Trophoblast cell (in vitro differentiated cells and primary cell): Measurements from ENCODE around the gene PXDN.
A peak's percentile ranks its signal among the peaks of the same experiment; 100 is the strongest.

Experiments
- DNase-seq, 2 donors: peaks; one replicate each; pipeline ENCODE4 v3.0.0-alpha.2; 2016
- H2AFZ ChIP-seq: 2 replicates; pipeline ENCODE4 v1.6.1; 2013; ENCODE audit warnings: low read length, moderate library complexity, mild to moderate bottlenecking; ENCODE audit not compliant: insufficient read depth, poor library complexity
- H2AK5ac ChIP-seq: 2 replicates; pipeline ENCODE4 v1.6.1; 2013; ENCODE audit warnings: mild to moderate bottlenecking, low read length
- H2BK120ac ChIP-seq: 2 replicates; pipeline ENCODE4 v1.6.1; 2013; ENCODE audit warnings: low read length, mild to moderate bottlenecking, moderate library complexity; ENCODE audit not compliant: insufficient read depth, poor library complexity
- H2BK12ac ChIP-seq: 2 replicates; pipeline ENCODE4 v1.6.1; 2013; ENCODE audit warnings: mild to moderate bottlenecking, low read length, moderate library complexity
- H2BK5ac ChIP-seq: 2 replicates; pipeline ENCODE4 v1.6.1; 2013; ENCODE audit warnings: low read length, low read depth, moderate library complexity, mild to moderate bottlenecking; ENCODE audit not compliant: poor library complexity
- H3K14ac ChIP-seq: 2 replicates; pipeline ENCODE4 v1.6.1; 2013; ENCODE audit warnings: mild to moderate bottlenecking, low read length
- H3K18ac ChIP-seq: 2 replicates; pipeline ENCODE4 v1.6.1; 2013; ENCODE audit warnings: mild to moderate bottlenecking, low read length
- H3K23ac ChIP-seq: 2 replicates; pipeline ENCODE4 v1.6.1; 2013; ENCODE audit warnings: low read length
- H3K27ac ChIP-seq: 2 replicates; pipeline ENCODE4 v1.5.1; 2013; ENCODE audit warnings: low read depth, mild to moderate bottlenecking, inconsistent platforms, low read length, moderate library complexity
- H3K27me3 ChIP-seq: 2 replicates; pipeline ENCODE4 v1.6.1; 2013; ENCODE audit warnings: inconsistent platforms, mild to moderate bottlenecking, low read length, moderate library complexity; ENCODE audit not compliant: insufficient read depth
- H3K36me3 ChIP-seq, 2 experiments: 1 replicate in 1 of 2; 2 replicates in 1 of 2; pipeline ENCODE4 v1.6.1; 2013; ENCODE audit warnings: low read length in 2 of 2, mild to moderate bottlenecking in 2 of 2, moderate library complexity in 1 of 2; ENCODE audit not compliant: insufficient read depth in 2 of 2, control insufficient read depth in 1 of 2
- H3K4ac ChIP-seq: 2 replicates; pipeline ENCODE4 v1.6.1; 2013; ENCODE audit warnings: low read depth, mild to moderate bottlenecking, low read length, moderate library complexity
- H3K4me1 ChIP-seq, 2 experiments: 1 replicate in 1 of 2; 2 replicates in 1 of 2; pipeline ENCODE4 v1.6.1; 2013; ENCODE audit warnings: low read length in 2 of 2, mild to moderate bottlenecking in 2 of 2, moderate library complexity in 1 of 2; ENCODE audit not compliant: insufficient read depth in 2 of 2, control insufficient read depth in 1 of 2
- H3K4me2 ChIP-seq: 2 replicates; pipeline ENCODE4 v1.6.1; 2013; ENCODE audit warnings: inconsistent platforms, mild to moderate bottlenecking, low read length, moderate library complexity
- H3K4me3 ChIP-seq: 2 replicates; pipeline ENCODE4 v1.5.1; 2013; ENCODE audit warnings: mild to moderate bottlenecking, low read depth, low read length, inconsistent platforms
- H3K79me1 ChIP-seq: one replicate; pipeline ENCODE4 v1.6.1; 2013; ENCODE audit warnings: low read length
- H3K79me2 ChIP-seq: 2 replicates; pipeline ENCODE4 v1.6.1; 2013; ENCODE audit warnings: low read length, mild to moderate bottlenecking; ENCODE audit not compliant: control insufficient read depth, insufficient read depth, poor library complexity
- H3K9ac ChIP-seq: 2 replicates; pipeline ENCODE4 v1.6.1; 2013; ENCODE audit warnings: mild to moderate bottlenecking, low read length
- H3K9me3 ChIP-seq: 2 replicates; pipeline ENCODE4 v1.6.1; 2013; ENCODE audit warnings: low read depth, mild to moderate bottlenecking, control low read depth, inconsistent platforms, low read length; ENCODE audit not compliant: insufficient read depth
- H4K12ac ChIP-seq: 2 replicates; pipeline ENCODE4 v1.6.1; 2013; ENCODE audit warnings: low read depth, mild to moderate bottlenecking, low read length, moderate library complexity
- H4K8ac ChIP-seq: 2 replicates; pipeline ENCODE4 v1.6.1; 2013; ENCODE audit warnings: low read depth, mild to moderate bottlenecking, low read length, moderate library complexity
- H4K91ac ChIP-seq: one replicate; pipeline ENCODE4 v1.6.1; 2013; ENCODE audit warnings: low read depth, mild to moderate bottlenecking, low read length, moderate library complexity
- WGBS: extraction: QIAGEN DNeasy Blood & Tissue Kit; methylation state at CpG from one replicate; pipeline ENCODE4 v1.1.7; 2013; ENCODE audit warnings: missing lambda C conversion rate; ENCODE audit not compliant: insufficient read length, insufficient coverage; ENCODE audit errors: extremely low coverage; 5-methylcytosine and 5-hydroxymethylcytosine counted together

The PXDN gene

GRCh38 chr2:1769703-1770422, 25.5 kb upstream of the PXDN start:
- Histone ChIP-seq H3K4ac (no peak overlapping the region), H4K12ac (no peak overlapping the region), H3K4me2 (no peak overlapping the region), H3K27me3 (no peaks in the 10 kb centered on the region), H2BK5ac (no peak overlapping the region), H3K9me3 (no peaks in the 10 kb centered on the region), H3K4me3 (no peak overlapping the region), H3K14ac (no peak overlapping the region), H2AK5ac (no peak overlapping the region), H3K79me1 (peaks cover 25% of the 10 kb centered on the region), H3K27ac (no peak overlapping the region), H3K23ac (no peak overlapping the region), H2AFZ (no peak overlapping the region), H3K36me3 (no peaks in the 10 kb centered on the region), H3K9ac (peak overlapping the region; percentile 24), H4K91ac (peak overlapping the region; percentile 63), H2BK12ac (peak overlapping the region; percentile 87), H4K8ac (no peak overlapping the region), H3K18ac (no peak overlapping the region), H3K4me1 (peaks cover 34 to 35% of the 10 kb centered on the region in 2 experiments), H3K79me2 (no peaks in the 10 kb centered on the region), H2BK120ac (peak overlapping the region; percentile 9)
- WGBS = no CpG with 5 or more reads among the region's 13 CpGs
- peak; percentile 79 to 88 for DNase-seq

- H3K14ac ChIP-seq = no peak overlapping the region
- H4K91ac ChIP-seq = no peak overlapping the region
These were observed 23.8 kb upstream of the PXDN start for GRCh38 chr2:1767939-1768691.

GRCh38 chr2:1766851-1767811, 22.8 kb upstream of the PXDN start:
- peaks cover 21 to 24% of the 10 kb centered on the region in 2 experiments for H3K4me1 ChIP-seq
- H3K9me3 ChIP-seq = no peaks in the 10 kb centered on the region
- H2AK5ac ChIP-seq = peak overlapping the region; percentile 26
- no peaks in the 10 kb centered on the region for H3K79me2 ChIP-seq
- peak overlapping the region; percentile 8 for H3K27ac ChIP-seq
- peak overlapping the region; percentile 35 for H2BK12ac ChIP-seq
- H3K79me1 ChIP-seq = peaks cover 18% of the 10 kb centered on the region
- no peak overlapping the region for H3K23ac ChIP-seq
- peak overlapping the region; percentile 38 for H4K91ac ChIP-seq
- H3K18ac ChIP-seq = no peak overlapping the region
- DNase-seq = no peak
- WGBS = no CpG with 5 or more reads among the region's 30 CpGs
- peak overlapping the region; percentile 15 for H3K4me2 ChIP-seq
- peak overlapping the region; percentile 4 for H3K14ac ChIP-seq
- no peak overlapping the region for H3K4me3 ChIP-seq
- H2AFZ ChIP-seq = no peak overlapping the region
- peak overlapping the region; percentile 2 for H4K8ac ChIP-seq
- H3K4ac ChIP-seq = no peak overlapping the region
- H2BK120ac ChIP-seq = peak overlapping the region; percentile 6
- H4K12ac ChIP-seq = no peak overlapping the region
- H2BK5ac ChIP-seq = peak overlapping the region; percentile 15
- H3K36me3 ChIP-seq = no peaks in the 10 kb centered on the region
- no peak overlapping the region for H3K9ac ChIP-seq
- H3K27me3 ChIP-seq = no peaks in the 10 kb centered on the region

More at GRCh38 chr2:1767939-1768691, 23.8 kb upstream of the PXDN start:
- H3K27ac ChIP-seq = no peak overlapping the region
- no peak overlapping the region for H2AFZ ChIP-seq
- peaks cover 23% of the 10 kb centered on the region for H3K79me1 ChIP-seq
- H3K36me3 ChIP-seq = no peaks in the 10 kb centered on the region
- no peak overlapping the region for H2BK5ac ChIP-seq
- no peak overlapping the region for H3K4me3 ChIP-seq
- no peaks in the 10 kb centered on the region for H3K27me3 ChIP-seq
- WGBS = no CpG with 5 or more reads among the region's 23 CpGs
- no peaks in the 10 kb centered on the region for H3K9me3 ChIP-seq
- no peaks in the 10 kb centered on the region for H3K79me2 ChIP-seq
- H2BK120ac ChIP-seq = no peak overlapping the region
- no peak overlapping the region for H2AK5ac ChIP-seq
- no peak overlapping the region for H3K23ac ChIP-seq
- no peak overlapping the region for H4K8ac ChIP-seq
- no peak overlapping the region for H3K4me2 ChIP-seq
- H3K18ac ChIP-seq = no peak overlapping the region
- H2BK12ac ChIP-seq = peak overlapping the region; percentile 55
- H4K12ac ChIP-seq = no peak overlapping the region
- no peak overlapping the region for H3K9ac ChIP-seq
- no peak for DNase-seq
- H3K4me1 ChIP-seq = peaks cover 29 to 32% of the 10 kb centered on the region in 2 experiments
- no peak overlapping the region for H3K4ac ChIP-seq

GRCh38 chr2:1766425-1766824, 22.1 kb upstream of the PXDN start:
- Histone ChIP-seq H2BK120ac (no peak overlapping the region), H3K4me3 (no peak overlapping the region), H3K9me3 (no peaks in the 10 kb centered on the region), H3K36me3 (no peaks in the 10 kb centered on the region), H4K91ac (peak overlapping the region; percentile 38), H3K4me1 (peaks cover 16 to 19% of the 10 kb centered on the region in 2 experiments), H4K12ac (no peak overlapping the region), H3K9ac (no peak overlapping the region), H3K79me2 (no peaks in the 10 kb centered on the region), H4K8ac (no peak overlapping the region), H2AFZ (no peak overlapping the region), H3K27ac (no peak overlapping the region), H3K4ac (no peak overlapping the region), H3K23ac (no peak overlapping the region), H3K14ac (no peak overlapping the region), H2BK5ac (no peak overlapping the region), H2AK5ac (no peak overlapping the region), H3K18ac (no peak overlapping the region), H2BK12ac (no peak overlapping the region), H3K79me1 (peaks cover 13% of the 10 kb centered on the region), H3K27me3 (no peaks in the 10 kb centered on the region), H3K4me2 (no peak overlapping the region)
- no CpG with 5 or more reads among the region's 6 CpGs for WGBS
- no peak for DNase-seq
